Neutrophil (primary cell): ENCODE results near the gene BFSP1.

ENCODE experiments used
- H3K27ac ChIP-seq: fragments of 200-600 bp; sonication (generic); 2 replicates; pipeline ENCODE4 v1.5.1; 2016; ENCODE audit warnings: mild to moderate bottlenecking, moderate library complexity
- H3K27me3 ChIP-seq: fragments of 200-600 bp; sonication (generic); 2 replicates; pipeline ENCODE4 v1.6.0; 2016; ENCODE audit warnings: mild to moderate bottlenecking
- H3K36me3 ChIP-seq: fragments of 200-600 bp; sonication (generic); 2 replicates; pipeline ENCODE4 v1.5.1; 2017
- H3K4me1 ChIP-seq, 2 experiments: fragments of 200-600 bp in 1 of 2; sonication (generic) in 1 of 2; 1 replicate in 1 of 2; 2 replicates in 1 of 2; pipeline versions ENCODE4 v1.5.1 to v1.6.1; 2013 to 2016; ENCODE audit warnings: low read depth in 1 of 2, low read length in 1 of 2, mild to moderate bottlenecking in 1 of 2, moderate library complexity in 1 of 2; ENCODE audit not compliant: control insufficient read depth in 1 of 2, insufficient read depth in 1 of 2
- H3K4me3 ChIP-seq, 2 experiments: fragments of 200-600 bp in 1 of 2; sonication (generic) in 1 of 2; 1 replicate in 1 of 2; 2 replicates in 1 of 2; pipeline ENCODE4 v1.5.1; 2013 to 2016; ENCODE audit warnings: low read depth in 1 of 2, low read length in 1 of 2, mild to moderate bottlenecking in 1 of 2, moderate library complexity in 1 of 2
- H3K9me3 ChIP-seq: fragments of 200-600 bp; sonication (generic); 2 replicates; pipeline ENCODE4 v1.5.1; 2016
- CTCF ChIP-seq: fragments of 200-600 bp; sonication (generic); IDR thresholded peaks from 2 replicates; pipeline ENCODE4 v1.5.1; 2016; ENCODE audit warnings: antibody characterized with exemption

BFSP1 gene

DNA sequence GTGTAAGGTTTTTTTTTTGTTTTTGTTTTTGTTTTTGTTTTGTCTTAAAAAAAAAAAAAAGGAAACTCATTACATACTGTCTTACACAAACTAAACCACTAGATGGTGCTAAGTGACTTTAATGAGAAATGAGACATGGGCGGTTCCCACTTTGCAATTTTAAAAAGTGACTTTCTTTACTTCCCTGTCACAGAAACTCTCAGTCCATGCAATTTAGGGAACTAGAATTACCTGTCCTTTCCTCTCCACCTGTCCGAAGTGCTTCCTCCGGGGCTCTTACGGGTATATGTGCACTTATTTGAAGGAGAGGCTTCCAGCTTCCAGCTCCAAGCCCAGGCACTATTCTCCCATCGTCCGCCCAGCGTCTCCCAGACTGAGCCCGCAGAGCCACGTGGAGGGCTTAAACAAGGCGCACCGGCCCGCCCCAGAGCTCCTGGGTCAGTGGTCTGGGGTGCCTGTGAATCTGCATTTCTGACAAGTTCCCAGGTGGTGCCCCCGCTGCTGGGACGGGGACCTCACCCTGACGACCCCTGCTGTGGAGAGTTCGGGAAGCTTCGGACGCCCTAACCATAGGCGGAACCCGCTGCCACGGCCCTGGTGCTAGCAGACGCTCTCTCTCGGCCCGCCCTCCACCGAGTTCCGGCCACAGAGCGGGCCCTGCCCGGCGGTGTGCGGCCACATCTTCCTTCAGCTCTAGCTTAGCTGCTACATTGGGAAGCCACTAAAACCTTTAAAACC, 26.1 kb downstream of the BFSP1 start:
- peak; percentile 60 for TF ChIP-seq CTCF
- H3K27ac ChIP-seq, result peak overlapping the region; percentile 65

GRCh38 chr20:17504066-17504897, 26.9 kb downstream of the BFSP1 start:
- no peak for TF ChIP-seq CTCF
- H3K36me3 ChIP-seq, result no peaks in the 10 kb centered on the region
- peaks cover 12 to 13% of the 10 kb centered on the region in 2 experiments for H3K4me1 ChIP-seq
- H3K27me3 ChIP-seq, result peaks cover 8% of the 10 kb centered on the region
- no peak overlapping the region for H3K27ac ChIP-seq
- no peaks in the 10 kb centered on the region for H3K9me3 ChIP-seq
- peak overlapping the region; percentile 49 to 61 for H3K4me3 ChIP-seq

More for the DNA sequence above, 26.1 kb downstream of the BFSP1 start:
- Histone ChIP-seq H3K9me3 (no peaks in the 10 kb centered on the region), H3K4me3 (peak overlapping the region; percentile 49 to 61), H3K27me3 (peaks cover 8% of the 10 kb centered on the region), H3K36me3 (no peaks in the 10 kb centered on the region), H3K4me1 (peaks cover 12 to 13% of the 10 kb centered on the region in 2 experiments)

DNA sequence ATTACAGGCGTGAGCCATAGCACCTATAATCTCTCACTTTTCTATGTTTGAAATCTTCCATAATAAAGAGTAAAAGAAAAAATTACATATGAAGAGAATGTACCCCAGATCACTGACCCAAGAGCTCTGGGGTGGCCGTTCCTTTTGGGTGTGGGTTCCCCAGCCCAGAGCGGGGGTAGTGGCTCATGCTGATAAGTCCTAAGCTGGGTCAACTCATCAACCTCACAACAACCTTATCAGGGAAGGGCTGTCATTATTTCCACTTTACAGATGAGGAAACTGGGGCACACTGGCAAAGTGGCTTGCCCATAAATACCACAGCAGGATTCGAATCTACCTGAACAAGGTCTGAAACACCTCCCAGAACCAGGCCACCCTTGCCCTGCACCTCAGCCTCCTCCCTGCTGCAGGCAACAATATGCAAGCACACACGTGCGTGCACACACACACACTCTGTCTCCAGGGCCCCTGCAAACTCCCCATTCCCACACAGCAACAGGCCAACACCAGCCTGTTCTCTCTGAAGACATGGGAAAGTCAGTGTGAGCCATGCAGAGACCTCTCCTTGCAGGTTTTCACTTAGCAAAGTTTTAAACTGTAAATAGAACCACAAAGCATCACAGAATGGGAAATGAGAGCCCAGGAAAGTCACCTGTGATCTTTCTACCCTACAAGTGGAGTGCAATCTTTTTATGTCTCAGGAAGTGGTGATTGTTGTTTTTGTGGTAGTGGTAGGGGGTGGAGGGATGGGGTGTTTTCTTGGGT, 27.7 kb downstream of the BFSP1 start:
- H3K36me3 ChIP-seq, result no peaks in the 10 kb centered on the region
- TF ChIP-seq CTCF, result no peak
- H3K27ac ChIP-seq, result no peak overlapping the region
- no peaks in the 10 kb centered on the region for H3K9me3 ChIP-seq
- H3K27me3 ChIP-seq, result peaks cover 8% of the 10 kb centered on the region
- H3K4me3 ChIP-seq, result no peak overlapping the region
- H3K4me1 ChIP-seq, result peaks cover 12 to 13% of the 10 kb centered on the region in 2 experiments

DNA sequence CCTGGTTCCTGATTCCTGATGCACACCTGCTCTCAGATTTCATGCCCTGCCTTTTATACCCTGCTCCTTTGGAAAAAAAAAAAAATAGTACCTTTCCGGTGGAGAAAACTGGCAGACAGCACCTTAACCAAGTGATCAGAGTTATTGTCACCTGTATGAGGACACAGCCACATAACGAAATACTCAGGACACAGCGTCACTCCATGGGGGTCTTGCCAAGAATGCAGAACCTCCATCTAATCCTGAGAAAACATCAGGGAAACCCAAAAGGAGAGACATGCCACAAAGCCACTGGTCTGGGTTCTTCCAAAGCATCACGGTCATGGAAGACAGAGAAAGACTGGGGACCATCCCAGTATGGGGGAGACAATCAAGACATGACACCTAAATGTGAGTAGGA, 29.1 kb downstream of the BFSP1 start:
- no peaks in the 10 kb centered on the region for H3K9me3 ChIP-seq
- H3K27ac ChIP-seq, result no peak overlapping the region
- TF ChIP-seq CTCF, result no peak
- H3K4me1 ChIP-seq, result peaks cover 12 to 13% of the 10 kb centered on the region in 2 experiments
- no peak overlapping the region for H3K4me3 ChIP-seq
- H3K27me3 ChIP-seq, result peaks cover 8% of the 10 kb centered on the region
- no peaks in the 10 kb centered on the region for H3K36me3 ChIP-seq

DNA sequence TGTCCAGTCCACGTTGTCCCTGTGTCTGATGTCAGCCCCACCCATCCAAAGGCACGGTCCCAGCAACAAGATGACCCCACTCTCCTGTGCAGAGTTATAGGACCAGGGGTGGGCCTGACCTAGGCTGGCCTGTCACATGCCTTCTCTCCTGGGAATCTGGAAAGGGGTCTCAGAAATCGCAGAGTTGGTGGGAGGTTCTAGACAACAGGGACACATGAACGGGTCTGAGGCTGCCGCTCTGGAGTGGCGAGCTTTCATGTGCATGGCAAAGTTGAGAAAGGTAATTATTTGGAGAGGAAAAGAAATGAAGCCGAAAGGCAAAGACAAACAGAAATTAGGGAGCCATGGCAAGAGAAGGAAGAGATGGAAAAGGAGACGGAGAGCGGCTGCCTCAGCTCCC, 29.5 kb downstream of the BFSP1 start:
- Histone ChIP-seq H3K9me3 (no peaks in the 10 kb centered on the region), H3K4me1 (peaks cover 12 to 13% of the 10 kb centered on the region in 2 experiments), H3K27ac (no peak overlapping the region), H3K27me3 (peaks cover 8% of the 10 kb centered on the region), H3K36me3 (no peaks in the 10 kb centered on the region), H3K4me3 (no peak overlapping the region)
- TF ChIP-seq CTCF, result no peak
